ENCODE measurements around the gene LCN6.
"Not testable (repeated sequence)": the region's sequence is repeated elsewhere in the genome, so short reads cannot be mapped to it uniquely, and the experiment has no call there.

The LCN6 gene

GRCh38 chr9:136704741-136705140 lies 43.6 kb downstream of the LCN6 start:
- not testable (repeated sequence) for DNase-seq

DNA sequence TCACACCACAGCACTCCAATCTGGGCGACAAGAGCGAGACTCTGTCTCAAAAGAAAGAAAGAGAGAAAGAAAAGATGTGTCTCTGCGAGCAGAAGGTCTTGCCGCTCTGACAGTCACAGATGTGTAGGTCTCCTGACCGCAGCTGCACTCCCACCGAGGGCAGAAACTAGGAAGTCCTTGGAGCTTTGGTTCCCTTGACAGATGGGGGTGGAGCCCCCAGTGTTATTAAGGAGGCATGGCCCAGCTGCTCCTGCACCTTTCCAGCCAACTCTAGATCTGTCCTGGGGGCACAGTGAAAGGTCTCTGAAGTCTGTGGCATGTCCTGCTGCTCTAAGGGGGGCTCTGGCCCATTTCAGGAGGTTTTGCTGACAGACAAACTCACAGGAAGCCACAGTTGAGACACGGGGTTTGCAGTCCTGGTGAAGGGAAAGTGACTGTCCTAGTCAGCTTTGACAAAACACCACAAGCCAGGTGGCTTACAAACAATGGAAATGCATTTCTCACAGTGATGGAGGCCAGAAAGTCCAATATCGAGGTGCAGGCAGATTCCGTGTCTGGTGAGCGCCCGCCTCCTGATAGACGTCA lies 45.0 kb downstream of the LCN6 start:
- DNase-seq, result no peak

DNA sequence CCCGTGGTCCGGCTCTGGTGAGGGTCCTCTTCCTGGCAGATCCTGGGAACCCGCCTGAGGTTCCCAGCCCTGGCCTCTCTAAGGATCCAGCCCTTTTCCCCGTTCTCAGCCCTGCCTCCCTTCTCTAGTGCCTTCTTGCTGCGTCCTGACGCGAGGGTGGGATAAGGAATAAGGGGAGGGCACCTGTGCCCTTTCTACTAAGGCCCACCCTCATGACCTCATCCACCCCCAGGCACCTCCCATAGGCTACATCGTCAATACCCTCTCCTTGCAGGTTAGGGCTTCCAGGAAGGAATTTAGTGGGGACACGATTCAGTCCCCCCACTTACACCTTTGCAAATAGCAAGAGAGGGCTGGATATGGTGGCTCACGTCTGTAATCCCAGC lies 46.7 kb downstream of the LCN6 start:
- no peak for DNase-seq

DNA sequence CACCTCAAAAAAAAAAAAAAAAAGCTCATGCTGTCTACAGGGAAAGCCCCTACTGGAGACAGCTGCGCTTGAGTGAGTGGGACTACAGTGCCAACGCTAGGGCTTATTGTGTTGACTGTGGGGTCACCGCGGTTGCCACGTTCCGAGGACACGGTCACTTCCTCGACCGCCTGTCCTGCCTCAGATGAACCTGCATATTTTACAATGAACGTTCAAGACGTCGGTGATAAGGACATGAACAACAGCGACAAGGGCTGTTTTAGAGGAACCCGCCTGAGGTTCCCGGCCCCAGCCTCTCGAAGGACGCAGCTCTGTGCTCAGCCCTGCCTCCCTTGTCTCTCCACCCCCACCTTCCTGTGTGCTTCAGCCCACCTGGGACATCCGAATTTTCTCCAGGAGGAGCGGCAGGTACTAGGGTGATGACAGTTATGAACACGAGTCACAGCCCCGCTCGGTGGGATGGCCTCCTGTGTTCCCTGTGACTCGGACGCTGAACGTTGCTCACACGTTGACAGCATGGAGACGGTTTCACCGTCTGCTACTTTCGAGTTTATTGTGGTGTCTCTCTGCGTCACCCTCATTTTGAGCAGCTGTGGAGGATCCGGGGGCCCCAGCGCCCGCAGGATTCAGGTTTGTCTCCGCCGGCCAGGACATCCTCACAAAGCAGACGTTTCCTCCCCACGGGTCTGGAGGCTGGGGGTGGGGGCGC lies 47.2 kb downstream of the LCN6 start:
- peak; percentile 57 to 74 for DNase-seq

DNA sequence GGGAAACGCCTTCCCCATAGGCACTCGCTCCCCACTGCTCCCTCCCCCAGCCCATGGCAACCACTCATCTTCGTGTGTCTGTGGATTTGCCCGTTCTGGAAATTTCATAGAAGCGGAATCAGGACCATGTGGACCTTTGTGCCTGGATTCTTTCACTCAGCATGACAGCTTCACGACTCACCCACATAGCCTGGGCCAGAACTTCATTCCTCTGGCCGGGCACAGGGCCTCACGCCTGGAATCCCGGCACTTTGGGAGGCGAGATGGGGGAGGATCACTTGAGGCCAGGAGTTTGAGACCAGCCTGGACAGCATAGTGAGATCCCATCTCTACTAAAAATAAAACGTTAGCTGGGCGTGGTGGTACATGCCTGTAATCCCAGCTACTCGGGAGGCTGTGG lies 48.0 kb downstream of the LCN6 start:
- DNase-seq, result no peak

GRCh38 chr9:136698635-136699246 lies 49.6 kb downstream of the LCN6 start:
- DNase-seq, result no peak

GRCh38 chr9:136697821-136698526 lies 50.4 kb downstream of the LCN6 start:
- DNase-seq, result peak in 1 of 2 donors; percentile 36

DNA sequence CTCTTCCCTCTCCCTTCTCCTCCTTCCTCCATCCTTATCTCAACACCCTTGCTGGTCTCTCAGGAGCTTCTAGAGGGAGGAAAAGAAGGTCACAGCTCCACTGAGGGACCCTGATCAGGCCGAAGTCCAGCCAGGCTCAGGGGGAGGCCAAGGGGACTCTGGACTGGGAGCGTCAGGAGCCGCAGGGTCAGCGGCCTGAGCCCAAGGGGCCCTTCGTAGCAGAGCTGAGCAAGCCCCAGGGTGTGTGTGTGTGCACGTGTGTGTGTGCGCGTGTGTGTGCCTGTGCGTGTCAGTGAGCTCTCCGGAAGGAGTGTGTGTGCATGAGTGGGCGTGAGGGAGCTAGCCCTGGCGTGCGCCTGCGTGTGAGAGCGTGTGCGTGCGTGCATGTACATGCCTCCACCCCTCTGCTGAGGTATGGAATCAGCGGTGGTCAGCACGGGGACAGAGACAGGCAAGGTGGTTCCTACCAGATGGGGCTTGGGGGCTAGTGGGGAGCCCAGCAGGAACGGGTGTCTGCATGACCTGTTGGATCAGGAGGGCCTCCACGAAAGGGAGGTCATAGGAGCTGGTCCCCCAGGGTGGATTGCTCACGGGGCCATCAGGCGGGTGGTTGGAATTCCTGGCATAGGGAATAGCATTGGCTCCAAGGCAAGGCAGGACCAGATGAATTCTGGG lies 51.0 kb downstream of the LCN6 start:
- no peak for DNase-seq

DNA sequence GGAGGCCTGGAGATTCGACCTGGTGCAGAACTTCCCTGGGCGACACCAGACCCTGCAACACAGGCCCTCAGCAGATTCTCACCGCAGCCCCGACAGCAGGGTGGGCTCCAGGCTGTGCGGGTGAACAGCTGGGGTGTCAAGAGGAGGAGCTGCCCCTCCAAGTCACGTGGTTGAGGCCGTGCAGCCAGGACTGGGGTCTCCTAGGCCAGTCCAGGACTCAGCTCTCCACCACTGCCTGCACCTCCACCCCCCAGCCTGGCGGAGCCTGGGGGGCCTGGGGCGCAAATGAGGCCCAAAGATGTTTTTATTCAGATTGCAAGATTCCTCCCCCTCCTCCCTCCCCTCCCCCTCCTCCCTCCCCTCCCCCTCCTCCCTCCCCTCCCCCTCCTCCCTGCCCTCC lies 51.8 kb downstream of the LCN6 start:
- DNase-seq, result no peak

DNA sequence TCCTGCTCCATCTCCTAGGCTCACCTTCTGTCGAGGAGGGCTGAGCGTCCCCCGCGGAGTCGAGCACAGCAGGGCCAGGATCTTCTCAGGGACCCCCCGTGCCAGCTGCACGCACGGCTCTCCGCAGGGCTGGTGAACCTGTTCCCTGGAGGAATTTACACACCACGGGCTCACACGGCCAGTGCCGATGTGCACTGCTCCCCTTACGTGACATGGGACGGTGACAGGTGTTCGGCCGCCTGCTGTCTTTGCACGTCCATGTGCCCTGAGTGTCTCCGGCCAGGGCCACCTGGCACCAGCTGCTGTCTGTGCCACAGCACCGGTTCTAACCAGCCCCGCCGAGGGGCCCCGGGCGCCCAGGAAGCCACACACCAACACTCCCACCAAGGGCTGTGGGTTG lies 52.4 kb downstream of the LCN6 start:
- DNase-seq, result no peak

GRCh38 chr9:136695435-136695895 lies 52.9 kb downstream of the LCN6 start:
- DNase-seq, result no peak

- DNase-seq, result no peak
Observed at GRCh38 chr9:136694872-136695247, 53.5 kb downstream of the LCN6 start.

- peak in 1 of 2 donors; percentile 23 for DNase-seq
Observed at GRCh38 chr9:136694163-136694871, 54.0 kb downstream of the LCN6 start.
